IMR-90 (cell line): ENCODE data around the gene VCL. TPM values are rescaled to one million over a fixed set of nuclear protein-coding genes. Genes with fewer than 3 reads are reported as not detected.
A peak's percentile ranks its signal among the peaks of the same experiment; 100 is the strongest.

Experiments
- ATAC-seq: fragments of 200-7000 bp; cut with Tn5 transposase; 2 replicates; pipeline ENCODE4 v1.9.1; 2020; ENCODE audit warnings: low read depth, mild to moderate bottlenecking, moderate library complexity
- BruUV-seq: library from RNA; stranded (reverse); fragments of 400-500 nt; replicated peaks from 2 replicates; lab custom pipeline; 2021; lab: Mats Ljungman, UMichigan
- CTCF ChIA-PET: fragments of 300-600 bp; formaldehyde crosslinking; extraction: SDS; loops from one replicate; lab custom pipeline; 2021; ENCODE audit warnings: antibody characterized with exemption; lab: Yijun Ruan, JAX
- POLR2A ChIA-PET: fragments of 300-600 bp; sonication (Branson Sonifier 250); formaldehyde crosslinking; loops from one replicate; lab custom pipeline; 2022; ENCODE audit warnings: antibody characterized with exemption; ENCODE audit not compliant: unreplicated experiment; lab: Charles Lee
- DNase-seq: peaks from one replicate; pipeline ENCODE4 v3.0.0; 2013
- H2AFZ ChIP-seq: replicated peaks from 2 replicates; pipeline ENCODE3; 2013; ENCODE audit warnings: low read length, mild to moderate bottlenecking; ENCODE audit not compliant: poor library complexity
- H2AK5ac ChIP-seq: 2 replicates; pipeline ENCODE4 v1.6.1; 2013; ENCODE audit warnings: low read depth, low read length, inconsistent platforms
- H2AK9ac ChIP-seq: replicated peaks from 2 replicates; pipeline ENCODE3; 2013; ENCODE audit warnings: mild to moderate bottlenecking, low read depth, low read length, moderate library complexity; ENCODE audit not compliant: poor library complexity
- H2BK120ac ChIP-seq: 2 replicates; pipeline ENCODE4 v1.6.1; 2013; ENCODE audit warnings: low read depth, low read length, inconsistent platforms
- H2BK15ac ChIP-seq: 3 replicates; pipeline ENCODE4 v1.6.1; 2013; ENCODE audit warnings: low read depth, low read length, inconsistent platforms
- H2BK20ac ChIP-seq: 2 replicates; pipeline ENCODE4 v1.6.1; 2013; ENCODE audit warnings: low read depth, mild to moderate bottlenecking, inconsistent platforms, low read length, moderate library complexity
- H2BK5ac ChIP-seq: 2 replicates; pipeline ENCODE4 v1.6.1; 2013; ENCODE audit warnings: mild to moderate bottlenecking, low read depth, low read length, inconsistent platforms; ENCODE audit not compliant: poor library complexity, severe bottlenecking
- H3K14ac ChIP-seq: replicated peaks from 2 replicates; pipeline ENCODE4 v1.6.1; 2013; ENCODE audit warnings: low read depth, low read length, inconsistent platforms
- H3K18ac ChIP-seq: 2 replicates; pipeline ENCODE4 v1.6.1; 2013; ENCODE audit warnings: low read depth, low read length, control low read depth
- H3K23ac ChIP-seq: 2 replicates; pipeline ENCODE4 v1.6.1; 2013; ENCODE audit warnings: low read depth, low read length, inconsistent platforms
- H3K27ac ChIP-seq: 2 replicates; pipeline ENCODE4 v1.5.1; 2013; ENCODE audit warnings: mild to moderate bottlenecking, control low read depth, low read length; ENCODE audit not compliant: insufficient read depth
- H3K27me3 ChIP-seq: 2 replicates; pipeline ENCODE4 v1.6.1; 2013; ENCODE audit warnings: low read length; ENCODE audit not compliant: control insufficient read depth, insufficient read depth
- H3K36me3 ChIP-seq: 2 replicates; pipeline ENCODE4 v1.6.1; 2013; ENCODE audit warnings: low read length, mixed read lengths; ENCODE audit not compliant: control insufficient read depth, insufficient read depth
- H3K4ac ChIP-seq: 2 replicates; pipeline ENCODE4 v1.6.1; 2013; ENCODE audit warnings: low read depth, low read length, inconsistent platforms
- H3K4me1 ChIP-seq: 2 replicates; pipeline ENCODE4 v1.6.1; 2013; ENCODE audit warnings: low read length, mixed read lengths; ENCODE audit not compliant: control insufficient read depth, insufficient read depth
- H3K4me2 ChIP-seq: 2 replicates; pipeline ENCODE4 v1.6.1; 2013; ENCODE audit warnings: low read depth, mild to moderate bottlenecking, control low read depth, low read length, moderate library complexity
- H3K4me3 ChIP-seq: 2 replicates; pipeline ENCODE4 v1.5.1; 2013; ENCODE audit warnings: low read depth, mild to moderate bottlenecking, control low read depth, low read length, moderate library complexity; ENCODE audit not compliant: insufficient read depth
- H3K56ac ChIP-seq: 2 replicates; pipeline ENCODE4 v1.6.1; 2013; ENCODE audit warnings: low read length, inconsistent platforms; ENCODE audit not compliant: insufficient read depth; ENCODE audit errors: extremely low read depth
- H3K79me1 ChIP-seq, 2 experiments: 2 replicates each; pipeline ENCODE4 v1.6.1; 2013; ENCODE audit warnings: low read length in 2 of 2, inconsistent platforms in 1 of 2, low read depth in 1 of 2
- H3K9ac ChIP-seq: 2 replicates; pipeline ENCODE4 v1.6.1; 2013; ENCODE audit warnings: low read depth, low read length, control low read depth
- H3K9me1 ChIP-seq: 2 replicates; pipeline ENCODE4 v1.6.1; 2013; ENCODE audit warnings: low read length, inconsistent platforms; ENCODE audit not compliant: insufficient read depth
- H3K9me3 ChIP-seq: 2 replicates; pipeline ENCODE4 v1.6.1; 2013; ENCODE audit warnings: low read length; ENCODE audit not compliant: control insufficient read depth, insufficient read depth
- H4K20me1 ChIP-seq: 2 replicates; pipeline ENCODE4 v1.6.1; 2013; ENCODE audit warnings: low read length, inconsistent platforms; ENCODE audit not compliant: insufficient read depth
- H4K5ac ChIP-seq: 2 replicates; pipeline ENCODE4 v1.6.1; 2013; ENCODE audit warnings: mild to moderate bottlenecking, low read depth, low read length, control low read depth
- H4K8ac ChIP-seq, 2 experiments: 2 replicates each; pipeline ENCODE4 v1.6.1; 2013; ENCODE audit warnings: low read depth in 2 of 2, low read length in 2 of 2, control low read depth in 1 of 2, inconsistent platforms in 1 of 2
- H4K91ac ChIP-seq: 2 replicates; pipeline ENCODE4 v1.6.1; 2013; ENCODE audit warnings: low read depth, low read length, inconsistent platforms; ENCODE audit not compliant: insufficient read depth
- BHLHE40 ChIP-seq: fragments of 150-350 bp; IDR thresholded peaks from 2 replicates; pipeline ENCODE4 v1.6.1; 2016; ENCODE audit warnings: mild to moderate bottlenecking, low read depth, low read length
- FOS ChIP-seq: fragments of 150-350 bp; IDR thresholded peaks from 2 replicates; pipeline ENCODE4 v1.6.1; 2016; ENCODE audit warnings: low read depth, low read length
- NFE2L2 ChIP-seq: fragments of 150-350 bp; IDR thresholded peaks from 2 replicates; pipeline ENCODE4 v1.6.1; 2016; ENCODE audit warnings: low read depth, mild to moderate bottlenecking, low read length
- POLR2A ChIP-seq: IDR thresholded peaks from 2 replicates; pipeline ENCODE4 v1.6.1; 2012; ENCODE audit warnings: mild to moderate bottlenecking, low read depth, low read length
- RCOR1 ChIP-seq: IDR thresholded peaks from 2 replicates; pipeline ENCODE4 v1.6.1; 2012; ENCODE audit warnings: mild to moderate bottlenecking, low read length, improper control_type of control experiment; ENCODE audit not compliant: insufficient replicate concordance
- USF2 ChIP-seq: fragments of 150-350 bp; IDR thresholded peaks from 2 replicates; pipeline ENCODE4 v1.6.1; 2017; ENCODE audit warnings: mild to moderate bottlenecking, antibody characterized with exemption, low read length, low read depth
- whole genome bisulfite sequencing, 2 experiments: methylation state at CpG; one replicate each; pipeline versions ENCODE4 v1.1.5 to v1.1.7; 2013; ENCODE audit warnings: missing lambda C conversion rate in 2 of 2; ENCODE audit not compliant: insufficient read length in 1 of 2; ENCODE audit errors: extremely low coverage in 2 of 2; 5-methylcytosine and 5-hydroxymethylcytosine counted together
- dilution Hi-C: fragments of 300-500 bp; cut with HindIII; formaldehyde crosslinking; loops from one replicate; pipeline ENCODE4 v1.14.3; 2018; ENCODE audit warnings: low sequenced_read_pairs; ENCODE audit not compliant: unreplicated experiment
- in situ Hi-C: fragments of 300-500 bp; cut with MboI; formaldehyde crosslinking; loops from 3 replicates; pipeline ENCODE4 v1.14.3; 2019; ENCODE audit warnings: low sequenced_read_pairs, inconsistent platforms, mixed read lengths
- intact Hi-C: fragments of 100-400 bp; cut with micrococcal nuclease; formaldehyde crosslinking; loops from 2 replicates; pipeline ENCODE4 v1.10.0; 2022
- polyA plus RNA-seq, 3 experiments: library from polyadenylated mRNA; depleted of rRNA; stranded (reverse); fragments of >200 nt; gene quantifications; 2 replicates each; pipeline ENCODE4 v1.2.3, GENCODE V29; 2012; ENCODE audit warnings: low replicate concordance in 1 of 3
- total RNA-seq: library from RNA; depleted of rRNA; stranded (reverse); fragments of >200 nt; gene quantifications from 2 replicates; pipeline ENCODE4 v1.2.3, GENCODE V29; 2012

Gene VCL
- total and polyA plus RNA-seq, 2 of the 4 experiments (the other 2 are of a cell fraction): 227 to 283 TPM

- no TSS peak for BruUV-seq
- Histone ChIP-seq H3K36me3 (peaks cover 36% of the 10 kb centered on the region), H3K23ac (no peak overlapping the region), H3K14ac (0 out of 2 replicates have a peak overlapping the region, but pooled peaks have one; percentile 43), H3K9ac (no peak overlapping the region), H3K56ac (no peak overlapping the region), H2BK5ac (peak overlapping the region; percentile 24), H2BK120ac (no peak overlapping the region), H4K20me1 (peaks cover 56% of the 10 kb centered on the region), H3K4ac (no peak overlapping the region), H2AFZ (no peak overlapping the region), H3K27ac (no peak overlapping the region), H2AK5ac (no peak overlapping the region), H3K79me1 (peaks cover 26 to 78% of the 10 kb centered on the region in 2 experiments), H4K91ac (no peak overlapping the region), H3K9me3 (no peaks in the 10 kb centered on the region), H3K9me1 (peaks cover 15% of the 10 kb centered on the region; the same call in 1 of the 2 replicates), H3K27me3 (no peaks in the 10 kb centered on the region), H3K18ac (no peak overlapping the region), H2BK20ac (no peak overlapping the region), H3K4me2 (no peak overlapping the region), H4K8ac (no peak overlapping the region), H2AK9ac (no peak overlapping the region), H2BK15ac (no peak overlapping the region; the same call in 2 of the 3 replicates), H3K4me3 (no peak overlapping the region), H4K5ac (no peak overlapping the region), H3K4me1 (peaks cover 16% of the 10 kb centered on the region)
- DNase-seq: peak; percentile 44
- no CpG with 5 or more reads among the region's 2 CpGs for WGBS, 2 experiments
- in situ Hi-C loops (no loop called here), dilution Hi-C loops (no loop called here), intact Hi-C loops (no loop called here)
- ChIA-PET CTCF (no interaction called here), POLR2A (no interaction called here)
- TF ChIP-seq USF2 (no peak), RCOR1 (no peak), POLR2A (no peak), NFE2L2 (no peak), FOS (no peak), BHLHE40 (no peak)
- ATAC-seq: no peak
Observed at GRCh38 chr10:74076961-74077360, 79.0 kb downstream of the VCL start.
